Measurements from ENCODE around the gene TBP.

The TBP gene

DNA sequence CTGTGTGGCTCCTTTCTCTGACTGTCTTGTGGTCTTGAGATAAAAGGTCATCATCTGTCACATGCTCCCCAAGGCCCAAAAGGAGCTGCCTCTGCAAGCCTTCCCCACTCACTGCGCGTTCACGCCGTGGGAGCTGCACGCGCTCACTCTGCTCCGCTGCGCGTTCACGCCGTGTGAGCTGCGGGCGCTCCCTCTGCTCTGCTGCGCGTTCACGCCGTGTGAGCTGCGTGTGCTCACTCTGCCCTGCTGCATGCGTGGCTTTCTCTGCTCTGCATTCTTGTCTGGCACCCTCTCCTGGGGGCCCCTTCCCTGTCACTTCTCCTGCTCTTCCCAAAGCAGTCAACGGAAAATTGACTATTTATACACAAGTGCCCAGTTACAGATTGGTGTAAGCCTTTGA, 43.5 kb upstream of the TBP start:
- no peak for DNase-seq (ENCODE audit: low spot score)
- no CpG with 5 or more reads among the region's 20 CpGs for WGBS, 2 donors (ENCODE audit: extremely low coverage in 2 of 2, insufficient read length in 2 of 2, insufficient replicate concordance in 1 of 2)
- H3K4me2 ChIP-seq (ENCODE audit: insufficient read depth, low read length, poor library complexity, severe bottlenecking), result no peak overlapping the region

DNA sequence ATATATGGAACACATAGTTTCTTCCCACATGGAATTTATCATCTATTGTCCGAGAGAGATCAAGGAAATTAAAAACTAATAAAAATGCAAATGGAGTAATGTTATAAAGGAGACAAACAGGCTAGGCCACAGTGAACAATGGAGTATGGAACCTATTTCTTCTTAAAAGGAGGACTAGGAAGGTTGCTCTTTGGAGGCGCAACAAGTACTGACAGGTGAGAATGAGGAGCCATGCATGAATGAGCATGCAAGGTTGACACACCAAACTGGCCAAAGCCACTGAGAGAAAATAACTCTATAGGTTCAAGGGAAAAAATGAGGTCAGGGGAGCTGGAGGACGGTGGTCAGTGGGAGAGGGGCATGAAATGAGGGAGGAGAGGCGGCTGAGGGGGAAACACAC, 41.9 kb upstream of the TBP start:
- Histone ChIP-seq H3K9ac (ENCODE audit: low read depth, low read length, poor library complexity) (no peak overlapping the region), H4K91ac (ENCODE audit: low read depth, low read length, poor library complexity) (no peak overlapping the region), H3K79me1 (ENCODE audit: low read depth, low read length) (no peaks in the 10 kb centered on the region), H3K27ac (replicated peaks; ENCODE audit: low read length) (no peak overlapping the region), H4K8ac (ENCODE audit: low read depth, low read length) (no peak overlapping the region), H3K14ac (ENCODE audit: low read length) (no peak overlapping the region), H2BK120ac (ENCODE audit: low read depth, low read length) (no peak overlapping the region), H3K4me3 (ENCODE audit: low read length in 2 of 2) (no peak overlapping the region), H3K23ac (ENCODE audit: low read depth, low read length, poor library complexity) (no peak overlapping the region), H2AK5ac (ENCODE audit: low read depth, low read length) (no peak overlapping the region), H2BK5ac (ENCODE audit: low read length) (no peak overlapping the region), H2BK15ac (ENCODE audit: low read length) (no peak overlapping the region), H3K9me3 (replicated peaks in 1 of 2; ENCODE audit: control insufficient read depth in 2 of 2, insufficient read depth in 1 of 2, low read depth in 1 of 2, low read length in 2 of 2) (peaks cover 3 to 8% of the 10 kb centered on the region in 2 donors), H3K4me2 (ENCODE audit: insufficient read depth, low read length, poor library complexity, severe bottlenecking) (no peak overlapping the region), H3K4me1 (ENCODE audit: control insufficient read depth in 2 of 2, insufficient read depth in 1 of 2, low read depth in 1 of 2, low read length in 2 of 2) (peaks cover 0 to 2% of the 10 kb centered on the region in 2 donors), H3K4ac (ENCODE audit: low read length) (no peak overlapping the region), H2AFZ (ENCODE audit: low read length) (no peak overlapping the region), H3K36me3 (replicated peaks in 1 of 2; ENCODE audit: control insufficient read depth in 2 of 2, insufficient read depth in 2 of 2, low read length in 2 of 2) (no peaks in the 10 kb centered on the region), H3K18ac (ENCODE audit: low read length) (no peak overlapping the region), H2BK12ac (ENCODE audit: low read length) (no peak overlapping the region), H3K27me3 (ENCODE audit: control insufficient read depth in 3 of 3, insufficient read depth in 3 of 3, low read depth in 1 of 3, low read length in 3 of 3) (no peaks in the 10 kb centered on the region)
- DNase-seq (ENCODE audit: low spot score), result no peak
- WGBS, 2 donors (ENCODE audit: extremely low coverage in 2 of 2, insufficient read length in 2 of 2, insufficient replicate concordance in 1 of 2), result no CpG with 5 or more reads among the region's 4 CpGs

More for the DNA sequence above, 43.5 kb upstream of the TBP start:
- Histone ChIP-seq H3K4ac (ENCODE audit: low read length) (no peak overlapping the region), H3K27ac (replicated peaks; ENCODE audit: low read length) (no peak overlapping the region), H3K9me3 (replicated peaks in 1 of 2; ENCODE audit: control insufficient read depth in 2 of 2, insufficient read depth in 1 of 2, low read depth in 1 of 2, low read length in 2 of 2) (peaks cover 0 to 4% of the 10 kb centered on the region in 2 donors), H2AK5ac (ENCODE audit: low read depth, low read length) (no peak overlapping the region), H2BK12ac (ENCODE audit: low read length) (no peak overlapping the region), H2BK15ac (ENCODE audit: low read length) (no peak overlapping the region), H3K79me1 (ENCODE audit: low read depth, low read length) (no peaks in the 10 kb centered on the region), H3K18ac (ENCODE audit: low read length) (peak overlapping the region; percentile 1), H3K4me3 (ENCODE audit: low read length in 2 of 2) (no peak overlapping the region), H3K9ac (ENCODE audit: low read depth, low read length, poor library complexity) (peak overlapping the region; percentile 37), H3K36me3 (replicated peaks in 1 of 2; ENCODE audit: control insufficient read depth in 2 of 2, insufficient read depth in 2 of 2, low read length in 2 of 2) (no peaks in the 10 kb centered on the region), H4K91ac (ENCODE audit: low read depth, low read length, poor library complexity) (no peak overlapping the region), H3K4me1 (ENCODE audit: control insufficient read depth in 2 of 2, insufficient read depth in 1 of 2, low read depth in 1 of 2, low read length in 2 of 2) (peaks cover 1 to 2% of the 10 kb centered on the region in 2 donors), H2BK120ac (ENCODE audit: low read depth, low read length) (no peak overlapping the region), H2BK5ac (ENCODE audit: low read length) (no peak overlapping the region), H4K8ac (ENCODE audit: low read depth, low read length) (no peak overlapping the region), H2AFZ (ENCODE audit: low read length) (no peak overlapping the region), H3K27me3 (ENCODE audit: control insufficient read depth in 3 of 3, insufficient read depth in 3 of 3, low read depth in 1 of 3, low read length in 3 of 3) (no peaks in the 10 kb centered on the region), H3K14ac (ENCODE audit: low read length) (no peak overlapping the region), H3K23ac (ENCODE audit: low read depth, low read length, poor library complexity) (no peak overlapping the region)

DNA sequence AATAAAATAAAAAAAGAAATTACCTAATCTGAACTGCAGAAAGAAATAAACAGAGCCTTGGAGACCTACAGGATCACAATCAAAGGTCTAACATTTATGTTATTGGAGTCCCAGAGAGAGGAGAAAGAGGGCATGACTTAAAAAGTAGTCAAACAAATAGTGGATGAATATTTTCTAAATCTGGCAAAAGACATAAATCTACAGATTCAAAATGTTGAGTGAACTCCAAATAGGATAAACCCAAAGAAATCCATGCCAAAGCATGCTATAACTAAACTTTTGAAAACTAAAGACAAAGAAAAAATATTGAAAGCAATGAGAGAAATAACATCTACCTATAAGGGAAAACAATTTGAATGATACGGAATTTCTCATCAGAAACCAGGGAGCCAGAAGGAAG, 39.3 kb upstream of the TBP start:
- Histone ChIP-seq H2BK5ac (ENCODE audit: low read length) (no peak overlapping the region), H2AK5ac (ENCODE audit: low read depth, low read length) (no peak overlapping the region), H3K18ac (ENCODE audit: low read length) (no peak overlapping the region), H3K9ac (ENCODE audit: low read depth, low read length, poor library complexity) (no peak overlapping the region), H3K9me3 (replicated peaks in 1 of 2; ENCODE audit: control insufficient read depth in 2 of 2, insufficient read depth in 1 of 2, low read depth in 1 of 2, low read length in 2 of 2) (peaks cover 3 to 8% of the 10 kb centered on the region in 2 donors), H3K36me3 (replicated peaks in 1 of 2; ENCODE audit: control insufficient read depth in 2 of 2, insufficient read depth in 2 of 2, low read length in 2 of 2) (no peaks in the 10 kb centered on the region), H3K14ac (ENCODE audit: low read length) (no peak overlapping the region), H2BK12ac (ENCODE audit: low read length) (no peak overlapping the region), H3K4me3 (ENCODE audit: low read length in 2 of 2) (no peak overlapping the region), H4K91ac (ENCODE audit: low read depth, low read length, poor library complexity) (no peak overlapping the region), H2BK120ac (ENCODE audit: low read depth, low read length) (no peak overlapping the region), H4K8ac (ENCODE audit: low read depth, low read length) (no peak overlapping the region), H3K4me1 (ENCODE audit: control insufficient read depth in 2 of 2, insufficient read depth in 1 of 2, low read depth in 1 of 2, low read length in 2 of 2) (peaks cover 0 to 2% of the 10 kb centered on the region in 2 donors), H2AFZ (ENCODE audit: low read length) (no peak overlapping the region), H3K4ac (ENCODE audit: low read length) (no peak overlapping the region), H3K27ac (replicated peaks; ENCODE audit: low read length) (no peak overlapping the region), H2BK15ac (ENCODE audit: low read length) (no peak overlapping the region), H3K79me1 (ENCODE audit: low read depth, low read length) (no peaks in the 10 kb centered on the region), H3K27me3 (ENCODE audit: control insufficient read depth in 3 of 3, insufficient read depth in 3 of 3, low read depth in 1 of 3, low read length in 3 of 3) (no peaks in the 10 kb centered on the region), H3K4me2 (ENCODE audit: insufficient read depth, low read length, poor library complexity, severe bottlenecking) (no peak overlapping the region), H3K23ac (ENCODE audit: low read depth, low read length, poor library complexity) (no peak overlapping the region)
- no peak for DNase-seq (ENCODE audit: low spot score)
- WGBS, 2 donors (ENCODE audit: extremely low coverage in 2 of 2, insufficient read length in 2 of 2, insufficient replicate concordance in 1 of 2), result no CpG with 5 or more reads among the region's 1 CpG

DNA sequence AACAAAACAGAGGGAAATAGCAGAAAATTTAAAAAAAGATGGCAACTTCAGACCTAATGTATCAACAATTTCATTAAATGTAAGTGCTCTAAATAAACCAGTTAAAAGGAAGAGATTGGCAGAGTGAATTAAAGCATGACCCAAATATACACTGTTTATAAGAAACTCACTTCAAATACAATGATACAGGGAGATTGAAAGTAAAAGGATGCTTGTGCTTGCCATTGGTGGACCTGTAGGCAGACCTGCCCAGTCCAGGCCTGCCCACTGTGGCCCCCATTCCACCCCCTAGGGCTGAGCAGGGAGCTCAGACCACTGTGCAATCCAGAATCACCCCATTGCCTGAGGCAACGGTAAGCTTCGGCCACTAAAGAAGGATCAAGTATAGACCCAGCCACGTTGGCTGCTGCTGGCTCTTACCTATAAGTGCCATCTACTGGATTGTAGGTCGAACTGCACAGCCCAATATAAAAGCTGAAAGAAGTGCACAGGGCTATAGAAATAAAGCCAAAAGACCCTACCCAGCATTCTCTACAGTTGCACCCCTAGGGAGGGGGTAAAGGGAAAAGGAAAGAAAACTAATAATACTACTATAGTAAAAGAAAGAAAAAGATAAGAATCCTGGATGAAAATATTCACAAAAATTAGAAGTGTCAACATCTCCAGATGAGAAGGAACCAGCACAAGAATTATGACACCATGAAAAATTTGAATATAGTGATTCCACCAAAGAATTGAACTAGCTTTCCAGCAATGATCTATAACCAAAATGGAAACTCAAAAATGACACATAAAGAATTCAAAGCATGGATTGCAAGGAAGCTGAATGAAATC, 37.2 kb upstream of the TBP start:
- no CpG with 5 or more reads among the region's 4 CpGs for WGBS, 2 donors (ENCODE audit: extremely low coverage in 2 of 2, insufficient read length in 2 of 2, insufficient replicate concordance in 1 of 2)
- DNase-seq (ENCODE audit: low spot score), result peak; percentile 36

More for the DNA sequence above, 37.2 kb upstream of the TBP start:
- H4K8ac ChIP-seq (ENCODE audit: low read depth, low read length), result no peak overlapping the region
- H4K91ac ChIP-seq (ENCODE audit: low read depth, low read length, poor library complexity), result no peak overlapping the region
- no peak overlapping the region for H3K23ac ChIP-seq (ENCODE audit: low read depth, low read length, poor library complexity)
- no peak overlapping the region for H3K27ac ChIP-seq (replicated peaks; ENCODE audit: low read length)
- H3K14ac ChIP-seq (ENCODE audit: low read length), result no peak overlapping the region
- no peak overlapping the region for H3K9ac ChIP-seq (ENCODE audit: low read depth, low read length, poor library complexity)
- H3K36me3 ChIP-seq (replicated peaks in 1 of 2; ENCODE audit: control insufficient read depth in 2 of 2, insufficient read depth in 2 of 2, low read length in 2 of 2), result no peaks in the 10 kb centered on the region
- no peak overlapping the region for H3K18ac ChIP-seq (ENCODE audit: low read length)
- peak overlapping the region; percentile 86 for H2AFZ ChIP-seq (ENCODE audit: low read length)
- H2AK5ac ChIP-seq (ENCODE audit: low read depth, low read length), result no peak overlapping the region
- no peaks in the 10 kb centered on the region for H3K4me1 ChIP-seq (ENCODE audit: control insufficient read depth in 2 of 2, insufficient read depth in 1 of 2, low read depth in 1 of 2, low read length in 2 of 2)
- H3K4ac ChIP-seq (ENCODE audit: low read length), result no peak overlapping the region
- no peak overlapping the region for H3K4me2 ChIP-seq (ENCODE audit: insufficient read depth, low read length, poor library complexity, severe bottlenecking)
- H2BK15ac ChIP-seq (ENCODE audit: low read length), result no peak overlapping the region
- no peak overlapping the region for H2BK120ac ChIP-seq (ENCODE audit: low read depth, low read length)
- H2BK5ac ChIP-seq (ENCODE audit: low read length), result no peak overlapping the region
- peaks cover 3 to 8% of the 10 kb centered on the region in 2 donors for H3K9me3 ChIP-seq (replicated peaks in 1 of 2; ENCODE audit: control insufficient read depth in 2 of 2, insufficient read depth in 1 of 2, low read depth in 1 of 2, low read length in 2 of 2)
- H3K79me1 ChIP-seq (ENCODE audit: low read depth, low read length), result no peaks in the 10 kb centered on the region
- H3K4me3 ChIP-seq (ENCODE audit: low read length in 2 of 2), result no peak overlapping the region
- no peak overlapping the region for H2BK12ac ChIP-seq (ENCODE audit: low read length)
- H3K27me3 ChIP-seq (ENCODE audit: control insufficient read depth in 3 of 3, insufficient read depth in 3 of 3, low read depth in 1 of 3, low read length in 3 of 3), result no peaks in the 10 kb centered on the region
